ENCODE measurements around the gene KRT84. TPM values are rescaled to one million over a fixed set of nuclear protein-coding genes. Genes with fewer than 3 reads are reported as not detected.

The KRT84 gene
- total RNA-seq, 1 experiment from 2014 or later: not detected

DNA sequence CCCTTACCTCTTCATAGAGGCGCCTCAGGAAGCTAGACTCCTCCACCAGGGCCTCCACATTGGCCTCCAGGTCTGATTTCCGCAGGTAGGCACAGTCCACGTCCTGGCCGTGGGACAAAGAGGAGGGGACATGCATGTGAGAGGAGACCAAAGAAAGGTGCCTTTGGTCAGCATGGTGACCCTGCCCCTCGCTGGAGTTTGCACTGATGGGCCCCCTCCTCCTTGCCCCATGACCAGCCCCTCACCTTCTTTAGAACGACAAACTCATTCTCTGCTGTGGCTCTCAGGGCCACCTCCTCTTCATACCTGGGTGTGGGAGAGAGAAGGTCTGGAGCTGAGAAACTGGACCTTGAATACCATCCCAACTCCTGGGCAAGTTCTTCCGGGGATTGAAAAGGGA, 21.4 kb downstream of the KRT84 start:
- TF ChIP-seq YY1 (IDR thresholded peaks at IDR 0.05; ENCODE audit: extremely low read depth, insufficient replicate concordance, low read depth, low read length) (no peak), ZNF274 (IDR thresholded peaks at IDR 0.05; ENCODE audit: low read depth, low read length) (no peak), FOSL1 (IDR thresholded peaks at IDR 0.05; ENCODE audit: low read depth) (no peak), ELF1 (IDR thresholded peaks at IDR 0.05; ENCODE audit: borderline replicate concordance, low read depth) (no peak), EGR1 (IDR thresholded peaks at IDR 0.05; ENCODE audit: low read depth) (no peak), POLR2AphosphoS5 (IDR thresholded peaks at IDR 0.05; ENCODE audit: low read depth, low read length) (no peak), CBX3 (IDR thresholded peaks at IDR 0.05; ENCODE audit: low read depth) (no peak), SRF (IDR thresholded peaks at IDR 0.05; ENCODE audit: low read depth) (no peak), CEBPB (IDR thresholded peaks at IDR 0.05; ENCODE audit: low read depth) (no peak), JUND (IDR thresholded peaks at IDR 0.05) (no peak)
- TF ChIP-seq, protein P1, sequence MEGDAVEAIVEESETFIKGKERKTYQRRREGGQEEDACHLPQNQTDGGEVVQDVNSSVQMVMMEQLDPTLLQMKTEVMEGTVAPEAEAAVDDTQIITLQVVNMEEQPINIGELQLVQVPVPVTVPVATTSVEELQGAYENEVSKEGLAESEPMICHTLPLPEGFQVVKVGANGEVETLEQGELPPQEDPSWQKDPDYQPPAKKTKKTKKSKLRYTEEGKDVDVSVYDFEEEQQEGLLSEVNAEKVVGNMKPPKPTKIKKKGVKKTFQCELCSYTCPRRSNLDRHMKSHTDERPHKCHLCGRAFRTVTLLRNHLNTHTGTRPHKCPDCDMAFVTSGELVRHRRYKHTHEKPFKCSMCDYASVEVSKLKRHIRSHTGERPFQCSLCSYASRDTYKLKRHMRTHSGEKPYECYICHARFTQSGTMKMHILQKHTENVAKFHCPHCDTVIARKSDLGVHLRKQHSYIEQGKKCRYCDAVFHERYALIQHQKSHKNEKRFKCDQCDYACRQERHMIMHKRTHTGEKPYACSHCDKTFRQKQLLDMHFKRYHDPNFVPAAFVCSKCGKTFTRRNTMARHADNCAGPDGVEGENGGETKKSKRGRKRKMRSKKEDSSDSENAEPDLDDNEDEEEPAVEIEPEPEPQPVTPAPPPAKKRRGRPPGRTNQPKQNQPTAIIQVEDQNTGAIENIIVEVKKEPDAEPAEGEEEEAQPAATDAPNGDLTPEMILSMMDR (IDR thresholded peaks at IDR 0.05 in 2 of 3, conservative IDR thresholded peaks at IDR 0.05 in 1 of 3; ENCODE audit: borderline replicate concordance in 1 of 3, insufficient read depth in 1 of 3, low read depth in 2 of 3, low read length in 2 of 3): no peak
- ATAC-seq (no peak), DNase-seq (ENCODE audit: low read depth, low spot score) (no peak)
- no peaks in the 10 kb centered on the region for H3K9me2 ChIP-seq (ENCODE audit: insufficient read depth)
- no peaks in the 10 kb centered on the region for H3K79me2 ChIP-seq (ENCODE audit: insufficient read depth, low read length)
- no peaks in the 10 kb centered on the region for H3K9me3 ChIP-seq (ENCODE audit: control insufficient read depth in 1 of 2, insufficient read depth in 1 of 2, low read depth in 1 of 2, low read length in 2 of 2)
- H3K36me3 ChIP-seq (ENCODE audit: control insufficient read depth in 1 of 2, insufficient read depth in 2 of 2, low read length in 2 of 2): no peaks in the 10 kb centered on the region
- ChIA-PET POLR2A (no interaction called here), RAD21 (ENCODE audit: low non-redundant PET in 1 of 2, low total read pairs in 2 of 2, uncharacterized antibody in 2 of 2, unreplicated experiment in 2 of 2) (no interaction called here), CTCF (interaction anchor here (1.0 kb wide), 1 partner anchor 8 kb away, joined by 3 read pairs; no protein-coding TSS in a partner anchor)
- H3K9ac ChIP-seq (ENCODE audit: low read length): no peak overlapping the region
- no peak overlapping the region for H3K4me2 ChIP-seq (ENCODE audit: low read length)
- no peak overlapping the region for H2AFZ ChIP-seq (ENCODE audit: low read depth, low read length, poor library complexity, severe bottlenecking)
- intact Hi-C loops (cut with micrococcal nuclease): no loop called here
- no peaks in the 10 kb centered on the region; a peak in 1 of 4 replicates for H3K4me1 ChIP-seq (ENCODE audit: control insufficient read depth in 1 of 2, insufficient read depth in 2 of 2, low read length in 2 of 2)
- BruUV-seq (replicated peaks): no TSS peak
- H3K27ac ChIP-seq (ENCODE audit: low read depth, low read length): no peak overlapping the region
- H4K20me1 ChIP-seq (ENCODE audit: insufficient read depth): no peaks in the 10 kb centered on the region
- no peak overlapping the region for H3K4me3 ChIP-seq (replicated peaks in 1 of 2; ENCODE audit: low read depth in 1 of 2, low read length in 2 of 2)
- H3K27me3 ChIP-seq (ENCODE audit: insufficient read depth, low read length): no peaks in the 10 kb centered on the region

Measured in HCT116 (cell line).